ENCODE measurements around the gene TMEM18. TPM values are rescaled to one million over a fixed set of nuclear protein-coding genes. Genes with fewer than 3 reads are reported as not detected.
A peak's percentile ranks its signal among the peaks of the same experiment; 100 is the strongest.

Gene TMEM18
- total RNA-seq (2011; cell fraction: chromatin; rRNA removed; ENCODE audit: low replicate concordance) = 46.2 and 62.9 TPM in 2 replicates
- total RNA-seq (2011; cell fraction: nucleolus; rRNA removed) = 25.7 and 27.0 TPM in 2 replicates
- total RNA-seq (2011; cell fraction: nucleoplasm; rRNA removed) = 33.0 and 41.0 TPM in 2 replicates
- total RNA-seq (2014; rRNA removed) = 12.8 and 12.9 TPM in 2 replicates
- 19.6 and 23.4 TPM in 2 replicates for total RNA-seq (2014; rRNA removed; fragmentation: Illumina TruSeq; extraction: Trizol)
- 19.4 and 19.9 TPM in 2 replicates for total RNA-seq (2015; rRNA removed; fragmentation: Illumina TruSeq; extraction: Trizol)
- 18.4 and 21.3 TPM in 2 replicates for total RNA-seq (2021)
- polyA plus RNA-seq (2011; rRNA removed) = 21.1 and 28.3 TPM in 2 replicates
- 12.3 and 19.7 TPM in 2 replicates for polyA plus RNA-seq (2011; cell fraction: cytosol; rRNA removed)
- 36.1 and 37.8 TPM in 2 replicates for polyA plus RNA-seq (2011; cell fraction: nucleus; rRNA removed)
- 19.3 and 26.1 TPM in 2 replicates for polyA plus RNA-seq (2012)
- 19.2 and 21.8 TPM in 2 replicates for polyA plus RNA-seq (2014; fragmentation: Illumina TruSeq; extraction: Trizol)
- polyA plus RNA-seq (2014; fragmentation: Nextera tagmentation; extraction: Ambion mirVana) = 10 to 100 TPM; 54.5 to 55.9 TPM
- 17.5 and 30.7 TPM in 2 replicates for polyA plus RNA-seq (2014; rRNA removed)
- 20.6 and 22.0 TPM in 2 replicates for polyA minus RNA-seq (2011; rRNA and poly(A)+ RNA removed)
- polyA minus RNA-seq (2011; cell fraction: cytosol; rRNA and poly(A)+ RNA removed) = 6.6 and 9.2 TPM in 2 replicates
- polyA minus RNA-seq (2011; cell fraction: nucleus; rRNA and poly(A)+ RNA removed) = 12.8 and 15.7 TPM in 2 replicates
- Bru-seq, nascent RNA = percentile 76 among the genes with signal in this experiment
- BruChase-seq, experiment 1, labeled RNA remaining after a 2-hour chase = percentile 79 among the genes with signal in this experiment
- percentile 83 among the genes with signal in this experiment for BruChase-seq, experiment 2, labeled RNA remaining after a 6-hour chase
- long read RNA-seq, experiment 1, transcript TMEM18-205 (6 exons, 2,572 nt) = minor isoform, 7 of 77 reads
- long read RNA-seq, experiment 1, transcript TMEM18-201 (5 exons, 2,762 nt) = major isoform, 42 of 77 reads
- long read RNA-seq, experiment 1, partial matches to known transcripts = 11 of 77 reads
- long read RNA-seq, experiment 1, other reads (novel, unspliced or antisense) = 14 of 77 reads
- long read RNA-seq, experiment 2, transcript TMEM18-201 (5 exons, 2,762 nt) = major isoform, 17 of 38 reads
- long read RNA-seq, experiment 2, partial matches to known transcripts = 0 of 38 reads
- long read RNA-seq, experiment 2, other reads (novel, unspliced or antisense) = 15 of 38 reads
- long read RNA-seq, experiment 3, transcript TMEM18-201 (5 exons, 2,762 nt) = major isoform, 25 of 37 reads
- long read RNA-seq, experiment 3, transcript TMEM18-205 (6 exons, 2,572 nt) = minor isoform, 5 of 37 reads
- long read RNA-seq, experiment 3, partial matches to known transcripts = 1 of 37 reads
- long read RNA-seq, experiment 3, other reads (novel, unspliced or antisense) = 2 of 37 reads

DNA sequence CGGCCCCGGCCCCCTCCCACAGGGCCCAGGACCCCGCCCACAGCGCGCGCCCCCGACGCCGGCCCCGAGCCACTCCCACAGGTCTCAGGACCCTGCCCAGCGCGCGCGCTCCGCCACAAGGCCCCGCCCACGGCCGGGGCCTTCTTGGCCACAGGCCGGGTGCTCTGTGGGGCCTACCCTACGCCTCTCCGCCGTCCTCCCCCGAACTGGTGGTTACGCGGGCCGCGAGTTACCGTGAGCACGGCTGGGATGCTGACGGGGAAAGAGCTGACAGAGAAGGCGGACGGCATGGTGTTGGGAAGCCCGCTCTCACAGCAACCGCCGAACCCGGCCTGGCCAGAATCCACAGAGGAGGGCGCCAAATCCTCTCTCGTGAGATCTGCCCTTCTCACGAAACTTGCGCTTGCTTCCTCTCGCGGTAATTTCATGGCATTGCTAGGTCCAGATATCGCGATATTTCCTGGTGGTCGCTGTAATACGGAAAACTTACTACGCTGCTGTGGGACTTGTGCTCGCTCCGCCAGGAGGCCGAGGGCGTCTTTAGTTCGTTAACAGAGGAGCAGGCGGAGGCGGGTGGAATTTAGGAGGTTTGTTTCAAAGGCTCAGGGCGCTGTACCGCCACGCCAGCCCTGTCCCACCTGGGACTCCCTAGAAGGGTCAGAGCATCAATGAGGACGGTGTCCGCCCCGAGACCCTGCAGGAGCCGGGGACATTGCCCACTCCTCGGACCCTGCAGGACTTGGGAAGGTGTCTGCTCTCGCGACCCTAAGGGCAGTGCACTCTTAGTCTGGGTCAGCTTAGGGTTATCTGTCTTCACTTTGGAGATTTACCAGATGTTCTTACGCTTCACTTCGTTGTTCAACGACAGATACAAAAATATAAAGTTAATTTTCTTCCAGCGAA, at the start of gene TMEM18:
Gene TMEM18 (minus strand): TSS at position 351 of the 903 bp plus-strand sequence. CDS start 61 bp downstream, at position 290.
- Histone ChIP-seq H4K20me1 (replicated peaks; ENCODE audit: control insufficient read depth, insufficient read depth, low read length) (peaks cover 24% of the 10 kb centered on the region), H3K9me1 (ENCODE audit: control insufficient read depth, insufficient read depth, low read length) (peaks cover 12% of the 10 kb centered on the region), H3K4me3 (peak within 1 kb of the TSS; percentile 70), H3K27ac (ENCODE audit: extremely low read depth, low read depth, low read length) (peak within 1 kb of the TSS; percentile 100), H3K27me3 (ENCODE audit: control insufficient read depth in 2 of 2, insufficient read depth in 2 of 2, low read length in 2 of 2) (no peaks in the 10 kb centered on the region), H3K36me3 (ENCODE audit: control insufficient read depth, insufficient read depth, low read length) (peaks cover 32% of the 10 kb centered on the region), H3K79me2 (ENCODE audit: control insufficient read depth, insufficient read depth, low read length) (peaks cover 43% of the 10 kb centered on the region), H2AFZ (ENCODE audit: low read depth, low read length) (peak within 1 kb of the TSS; percentile 100), H3K4me2 (ENCODE audit: insufficient read depth, low read length) (peak within 1 kb of the TSS; percentile 97), H3K9me3 (replicated peaks; ENCODE audit: control insufficient read depth, insufficient read depth, low read depth, low read length) (no peaks in the 10 kb centered on the region), H3K9ac (ENCODE audit: insufficient read depth in 1 of 2, low read depth in 2 of 2, low read length in 2 of 2) (peak within 1 kb of the TSS; percentile 99 to 100), H3K4me1 (replicated peaks in 1 of 2; ENCODE audit: control insufficient read depth in 2 of 2, insufficient read depth in 2 of 2, low read length in 2 of 2) (peaks cover 6 to 19% of the 10 kb centered on the region in 2 experiments; a peak in 4 of 5 replicates)
- FAIRE-seq = peak; percentile 100
- BruUV-seq (replicated peaks) = TSS peak; percentile 94
- ATAC-seq = peak; percentile 75
- in situ Hi-C loops (cut with MboI) (no loop called here), intact Hi-C loops (cut with micrococcal nuclease) (loop anchor here (5.0 kb wide), 1 partner anchor 65 kb away; no protein-coding TSS in a partner anchor)
- WGBS (ENCODE audit: insufficient coverage, low coverage, missing lambda C conversion rate) = under 1% methylated on average over 43 of the region's 68 CpGs
- peak; percentile 73 to 98 (median 81) for DNase-seq (ENCODE audit: extremely low read depth in 1 of 4, low spot score in 3 of 4)
- ChIA-PET CTCF (ENCODE audit: low intra/inter-chr PET ratio) (no interaction called here), POLR2A (interaction anchor here (0.6 to 1.5 kb wide), 6 partner anchors 10 to 62 kb away, joined by 3 to 6 read pairs (median 4); no protein-coding TSS in a partner anchor)
- TF ChIP-seq TBP (optimal IDR thresholded peaks at IDR 0.05; ENCODE audit: low read depth, low read length) (peak; percentile 93), NCOR1 (IDR thresholded peaks at IDR 0.05) (peak; percentile 46), NRF1 (conservative IDR thresholded peaks at IDR 0.05 in 1 of 2, IDR thresholded peaks at IDR 0.05 in 1 of 2) (peak; percentile 66 to 73; a peak in 3 of 4 replicates), MEIS2 (IDR thresholded peaks at IDR 0.05; ENCODE audit: partially characterized antibody) (no peak), GABPB1 (CRISPR knock-in tag; IDR thresholded peaks at IDR 0.05) (peak; percentile 75), ZBTB7A (IDR thresholded peaks at IDR 0.05; ENCODE audit: borderline replicate concordance, control insufficient read depth, low read depth, low read length) (peak; percentile 60; the same call in 1 of the 2 replicates), EP400 (IDR thresholded peaks at IDR 0.05) (peak; percentile 98), SIN3A (IDR thresholded peaks at IDR 0.05; ENCODE audit: borderline replicate concordance in 2 of 2, control insufficient read depth in 1 of 2, low read depth in 2 of 2, low read length in 2 of 2) (peak in 1 of 2 experiments; percentile 88; a peak in 1 of 4 replicates), NBN (IDR thresholded peaks at IDR 0.05; ENCODE audit: low read depth) (0 out of 2 replicates have a peak, but pooled peaks have one; percentile 19)
- TF ChIP-seq, protein P1, sequence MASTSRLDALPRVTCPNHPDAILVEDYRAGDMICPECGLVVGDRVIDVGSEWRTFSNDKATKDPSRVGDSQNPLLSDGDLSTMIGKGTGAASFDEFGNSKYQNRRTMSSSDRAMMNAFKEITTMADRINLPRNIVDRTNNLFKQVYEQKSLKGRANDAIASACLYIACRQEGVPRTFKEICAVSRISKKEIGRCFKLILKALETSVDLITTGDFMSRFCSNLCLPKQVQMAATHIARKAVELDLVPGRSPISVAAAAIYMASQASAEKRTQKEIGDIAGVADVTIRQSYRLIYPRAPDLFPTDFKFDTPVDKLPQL (IDR thresholded peaks at IDR 0.05; ENCODE audit: extremely low read depth, insufficient read length) = peak; percentile 67
- TF ChIP-seq, protein P2, sequence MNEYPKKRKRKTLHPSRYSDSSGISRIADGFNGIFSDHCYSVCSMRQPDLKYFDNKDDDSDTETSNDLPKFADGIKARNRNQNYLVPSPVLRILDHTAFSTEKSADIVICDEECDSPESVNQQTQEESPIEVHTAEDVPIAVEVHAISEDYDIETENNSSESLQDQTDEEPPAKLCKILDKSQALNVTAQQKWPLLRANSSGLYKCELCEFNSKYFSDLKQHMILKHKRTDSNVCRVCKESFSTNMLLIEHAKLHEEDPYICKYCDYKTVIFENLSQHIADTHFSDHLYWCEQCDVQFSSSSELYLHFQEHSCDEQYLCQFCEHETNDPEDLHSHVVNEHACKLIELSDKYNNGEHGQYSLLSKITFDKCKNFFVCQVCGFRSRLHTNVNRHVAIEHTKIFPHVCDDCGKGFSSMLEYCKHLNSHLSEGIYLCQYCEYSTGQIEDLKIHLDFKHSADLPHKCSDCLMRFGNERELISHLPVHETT (CRISPR knock-in tag; conservative IDR thresholded peaks at IDR 0.05 in 1 of 2, IDR thresholded peaks at IDR 0.05 in 1 of 2) = peak in 1 of 2 experiments; percentile 84; a peak in 2 of 4 replicates

All from K562 (cell line).